AG08396 (cell line): ENCODE results near the gene FANCC.
"Not testable (repeated sequence)": the region's sequence is repeated elsewhere in the genome, so short reads cannot be mapped to it uniquely, and the experiment has no call there.

Experiments used
- DNase-seq: peaks from one replicate; pipeline ENCODE4 v3.0.0; 2012; ENCODE audit warnings: low spot score, mixed read lengths

The FANCC gene

GRCh38 chr9:95283673-95284072 lies 33.8 kb downstream of the FANCC start:
- DNase-seq, result no peak

- no peak for DNase-seq
Observed at GRCh38 chr9:95282332-95282731, 35.2 kb downstream of the FANCC start.

GRCh38 chr9:95280745-95281144 lies 36.8 kb downstream of the FANCC start:
- DNase-seq, result no peak

- DNase-seq, result no peak
Observed at GRCh38 chr9:95277509-95277908, 40.0 kb downstream of the FANCC start.

- no peak for DNase-seq
Observed at GRCh38 chr9:95276395-95276954, 41.0 kb downstream of the FANCC start.

- DNase-seq, result not testable (repeated sequence)
Observed at GRCh38 chr9:95274160-95274559, 43.3 kb downstream of the FANCC start.

- DNase-seq, result no peak
Observed at GRCh38 chr9:95273369-95274022, 44.0 kb downstream of the FANCC start.

GRCh38 chr9:95272830-95273229 lies 44.7 kb downstream of the FANCC start:
- DNase-seq, result no peak

- no peak for DNase-seq
Observed at GRCh38 chr9:95270790-95271189, 46.7 kb downstream of the FANCC start.

GRCh38 chr9:95269803-95270773 lies 47.4 kb downstream of the FANCC start:
- peak; percentile 25 for DNase-seq

- peak; percentile 30 for DNase-seq
Observed at GRCh38 chr9:95268681-95269080, 48.8 kb downstream of the FANCC start.

- no peak for DNase-seq
Observed at GRCh38 chr9:95266649-95267048, 50.9 kb downstream of the FANCC start.

- no peak for DNase-seq
Observed at GRCh38 chr9:95265960-95266359, 51.5 kb downstream of the FANCC start.

- DNase-seq, result peak; percentile 27
Observed at GRCh38 chr9:95264954-95265615, 52.4 kb downstream of the FANCC start.

GRCh38 chr9:95261890-95262289 lies 55.6 kb downstream of the FANCC start:
- DNase-seq, result no peak

- no peak for DNase-seq
Observed at GRCh38 chr9:95250462-95251221, 66.9 kb downstream of the FANCC start.

- DNase-seq, result no peak
Observed at GRCh38 chr9:95249986-95250385, 67.5 kb downstream of the FANCC start.

GRCh38 chr9:95246547-95246946 lies 71.0 kb downstream of the FANCC start:
- DNase-seq, result no peak

- no peak for DNase-seq
Observed at GRCh38 chr9:95242613-95243012, 74.9 kb downstream of the FANCC start.

- DNase-seq, result no peak
Observed at GRCh38 chr9:95239071-95239470, 78.4 kb downstream of the FANCC start.

GRCh38 chr9:95237336-95237735 lies 80.2 kb downstream of the FANCC start:
- no peak for DNase-seq

GRCh38 chr9:95230046-95230445 lies 87.5 kb downstream of the FANCC start:
- no peak for DNase-seq
